ENCODE data around the gene BORCS6.
A peak's percentile ranks its signal among the peaks of the same experiment; 100 is the strongest.

BORCS6 gene

GRCh38 chr17:8161289-8162232 is 28.4 kb downstream of the BORCS6 start:
- no peak overlapping the region for H3K27ac ChIP-seq
- H3K4me3 ChIP-seq (ENCODE audit: low read depth, low read length) = peak overlapping the region; percentile 85
- in situ Hi-C loops (cut with HindIII; ENCODE audit: low pct_ligation_motif_present, low sequenced_read_pairs) = no loop called here
- DNase-seq = no peak
- peaks cover 17% of the 10 kb centered on the region for H3K36me3 ChIP-seq (replicated peaks)
- no peak for TF ChIP-seq CTCF (IDR thresholded peaks at IDR 0.05; ENCODE audit: low read depth, low read length, missing control alignments)
- no peaks in the 10 kb centered on the region for H3K27me3 ChIP-seq (replicated peaks)

GRCh38 chr17:8160741-8161221 is 29.2 kb downstream of the BORCS6 start:
- in situ Hi-C loops (cut with HindIII; ENCODE audit: low pct_ligation_motif_present, low sequenced_read_pairs) = no loop called here
- no peak for DNase-seq

GRCh38 chr17:8160224-8160577 is 29.8 kb downstream of the BORCS6 start:
- Histone ChIP-seq H3K4me3 (ENCODE audit: low read depth, low read length) (no peak overlapping the region), H3K27ac (no peak overlapping the region), H3K27me3 (replicated peaks) (no peaks in the 10 kb centered on the region), H3K36me3 (replicated peaks) (peaks cover 17% of the 10 kb centered on the region)
- in situ Hi-C loops (cut with HindIII; ENCODE audit: low pct_ligation_motif_present, low sequenced_read_pairs) = no loop called here
- no peak for TF ChIP-seq CTCF (IDR thresholded peaks at IDR 0.05; ENCODE audit: low read depth, low read length, missing control alignments)
- no peak for DNase-seq

More at GRCh38 chr17:8160741-8161221, 29.2 kb downstream of the BORCS6 start:
- Histone ChIP-seq H3K27me3 (replicated peaks) (no peaks in the 10 kb centered on the region), H3K27ac (no peak overlapping the region), H3K4me3 (ENCODE audit: low read depth, low read length) (no peak overlapping the region), H3K36me3 (replicated peaks) (peaks cover 17% of the 10 kb centered on the region)
- TF ChIP-seq CTCF (IDR thresholded peaks at IDR 0.05; ENCODE audit: low read depth, low read length, missing control alignments) = no peak

- Histone ChIP-seq H3K4me3 (ENCODE audit: low read depth, low read length) (no peak overlapping the region), H3K27me3 (replicated peaks) (no peaks in the 10 kb centered on the region), H3K36me3 (replicated peaks) (peaks cover 17% of the 10 kb centered on the region), H3K27ac (no peak overlapping the region)
- DNase-seq = no peak
- in situ Hi-C loops (cut with HindIII; ENCODE audit: low pct_ligation_motif_present, low sequenced_read_pairs) = no loop called here
- no peak for TF ChIP-seq CTCF (IDR thresholded peaks at IDR 0.05; ENCODE audit: low read depth, low read length, missing control alignments)
Measured at GRCh38 chr17:8159459-8160223, 30.3 kb downstream of the BORCS6 start.

- no peak for TF ChIP-seq CTCF (IDR thresholded peaks at IDR 0.05; ENCODE audit: low read depth, low read length, missing control alignments)
- H3K27ac ChIP-seq = no peak overlapping the region
- H3K36me3 ChIP-seq (replicated peaks) = peaks cover 17% of the 10 kb centered on the region
- in situ Hi-C loops (cut with HindIII; ENCODE audit: low pct_ligation_motif_present, low sequenced_read_pairs) = no loop called here
- DNase-seq = no peak
- no peaks in the 10 kb centered on the region for H3K27me3 ChIP-seq (replicated peaks)
- H3K4me3 ChIP-seq (ENCODE audit: low read depth, low read length) = no peak overlapping the region
Measured at GRCh38 chr17:8159032-8159400, 31.0 kb downstream of the BORCS6 start.

All from brain microvascular endothelial cell (primary cell).